IPS-NIHi7 (cell line): Measurements from ENCODE around the gene IRF7.
"Not testable (repeated sequence)": the region's sequence is repeated elsewhere in the genome, so short reads cannot be mapped to it uniquely, and the experiment has no call there.

ENCODE experiments used
- DNase-seq: peaks from one replicate; pipeline ENCODE4 v3.0.0; 2012; ENCODE audit warnings: mixed read lengths; ENCODE audit errors: extremely low spot score

The IRF7 gene

GRCh38 chr11:581342-581741 lies 34.4 kb downstream of the IRF7 start:
- no peak for DNase-seq

- no peak for DNase-seq
Observed at GRCh38 chr11:579830-580601, 35.7 kb downstream of the IRF7 start.

- DNase-seq = no peak
Observed at GRCh38 chr11:578276-579035, 37.3 kb downstream of the IRF7 start.

GRCh38 chr11:577611-577894 lies 38.2 kb downstream of the IRF7 start:
- no peak for DNase-seq

GRCh38 chr11:576811-577610 lies 38.7 kb downstream of the IRF7 start:
- no peak for DNase-seq

- DNase-seq = peak; percentile 99
Observed at GRCh38 chr11:575996-576768, 39.6 kb downstream of the IRF7 start, which contains the start of gene PHRF1. TSS of gene PHRF1 (plus strand) at chr11:576470. CDS start at chr11:581513, 5,043 bp downstream.

- DNase-seq = no peak
Observed at GRCh38 chr11:575313-575995, 40.3 kb downstream of the IRF7 start.

- DNase-seq = no peak
Observed at GRCh38 chr11:574632-575312, 41.0 kb downstream of the IRF7 start.

GRCh38 chr11:574031-574570 lies 41.6 kb downstream of the IRF7 start:
- not testable (repeated sequence) for DNase-seq

GRCh38 chr11:573146-573759 lies 42.5 kb downstream of the IRF7 start:
- no peak for DNase-seq

GRCh38 chr11:571802-572185 lies 44.0 kb downstream of the IRF7 start:
- DNase-seq = no peak

- no peak for DNase-seq
Observed at GRCh38 chr11:569158-569885, 46.4 kb downstream of the IRF7 start.

GRCh38 chr11:568306-569157 lies 47.2 kb downstream of the IRF7 start:
- peak; percentile 96 for DNase-seq

GRCh38 chr11:567629-568292 lies 48.0 kb downstream of the IRF7 start:
- no peak for DNase-seq

GRCh38 chr11:567011-567628 lies 48.6 kb downstream of the IRF7 start:
- no peak for DNase-seq

GRCh38 chr11:565921-566509 lies 49.7 kb downstream of the IRF7 start:
- no peak for DNase-seq
